GM23338 (cell line): ENCODE data around the gene SGO2. TPM values are rescaled to one million over a fixed set of nuclear protein-coding genes. Genes with fewer than 3 reads are reported as not detected.

Experiments used
- ATAC-seq: fragments of 200-7000 bp; cut with Tn5 transposase; 3 replicates; pipeline ENCODE4 v1.9.1; 2020
- DNase-seq: peaks from one replicate; pipeline ENCODE4 v3.0.0-alpha.2; 2015; ENCODE audit warnings: low spot score
- H2AFZ ChIP-seq: fragments of 200-600 bp; sonication (generic); 2 replicates; pipeline ENCODE4 v1.8.0; 2016; ENCODE audit warnings: antibody characterized with exemption, mild to moderate bottlenecking, moderate library complexity
- H3F3A ChIP-seq: fragments of 200-600 bp; sonication (generic); replicated peaks from 2 replicates; pipeline ENCODE4 v1.8.0; 2017; ENCODE audit warnings: antibody characterized with exemption, mixed run types, low read depth
- H3K27ac ChIP-seq: fragments of 200-600 bp; sonication (generic); 2 replicates; pipeline ENCODE4 v1.6.1; 2016; ENCODE audit warnings: low read depth
- H3K27me3 ChIP-seq: fragments of 200-600 bp; sonication (generic); 2 replicates; pipeline ENCODE4 v1.8.0; 2016; ENCODE audit warnings: mild to moderate bottlenecking, mixed run types, moderate library complexity; ENCODE audit not compliant: insufficient read depth
- H3K36me3 ChIP-seq: fragments of 200-600 bp; sonication (generic); 2 replicates; pipeline ENCODE4 v1.8.0; 2016; ENCODE audit warnings: mild to moderate bottlenecking; ENCODE audit not compliant: insufficient read depth
- H3K4me1 ChIP-seq: fragments of 200-600 bp; sonication (generic); 2 replicates; pipeline ENCODE4 v1.8.0; 2016; ENCODE audit warnings: mild to moderate bottlenecking, moderate library complexity; ENCODE audit not compliant: insufficient read depth
- H3K4me2 ChIP-seq: fragments of 200-600 bp; sonication (generic); 2 replicates; pipeline ENCODE4 v1.7.1; 2017; ENCODE audit warnings: mixed run types
- H3K4me3 ChIP-seq: fragments of 200-600 bp; sonication (generic); 2 replicates; pipeline ENCODE4 v1.6.1; 2016; ENCODE audit warnings: mixed run types
- H3K79me2 ChIP-seq: fragments of 200-600 bp; sonication (generic); replicated peaks from 2 replicates; pipeline ENCODE4 v1.8.0; 2017; ENCODE audit warnings: mild to moderate bottlenecking; ENCODE audit not compliant: insufficient read depth
- H3K9me2 ChIP-seq: fragments of 200-600 bp; sonication (generic); 2 replicates; pipeline ENCODE4 v1.8.0; 2017; ENCODE audit not compliant: insufficient read depth
- H4K20me1 ChIP-seq: fragments of 200-600 bp; sonication (generic); replicated peaks from 2 replicates; pipeline ENCODE4 v1.8.0; 2017; ENCODE audit warnings: mild to moderate bottlenecking; ENCODE audit not compliant: insufficient read depth
- H3K27ac Mint-ChIP-seq: 2 replicates; pipeline ENCODE4 v1.8.0; 2020; ENCODE audit warnings: inconsistent platforms, mild to moderate bottlenecking, moderate library complexity, mixed read lengths
- H3K27me3 Mint-ChIP-seq: 3 replicates; pipeline ENCODE4 v1.8.0; 2022; ENCODE audit warnings: low read depth, mild to moderate bottlenecking, moderate library complexity, mixed read lengths, inconsistent platforms; ENCODE audit not compliant: insufficient read depth, poor library complexity
- H3K36me3 Mint-ChIP-seq: 3 replicates; pipeline ENCODE4 v1.8.0; 2021; ENCODE audit warnings: low read depth, mild to moderate bottlenecking, inconsistent platforms, moderate library complexity, mixed read lengths
- H3K4me1 Mint-ChIP-seq: 3 replicates; pipeline ENCODE4 v1.8.0; 2020; ENCODE audit warnings: mild to moderate bottlenecking, inconsistent platforms, mixed read lengths
- H3K4me3 Mint-ChIP-seq: 3 replicates; pipeline ENCODE4 v1.8.0; 2021; ENCODE audit warnings: moderate library complexity, mild to moderate bottlenecking, inconsistent platforms, mixed read lengths
- H3K9me3 Mint-ChIP-seq: 3 replicates; pipeline ENCODE4 v1.8.0; 2020; ENCODE audit warnings: moderate library complexity, mild to moderate bottlenecking, inconsistent platforms, mixed read lengths
- CREB1 ChIP-seq: fragments of 250-450 bp; sonication (Bioruptor Pico); IDR thresholded peaks from 2 replicates; pipeline ENCODE4 v1.5.0; 2020; ENCODE audit warnings: low read depth, mild to moderate bottlenecking, moderate library complexity
- CTCF ChIP-seq, 2 experiments: fragments of 200-600 bp in 1 of 2; sonication (generic) in 1 of 2; conservative IDR thresholded peaks; 2 replicates each; pipeline versions ENCODE4 v1.5.1 to v1.6.1; 2016 to 2017; ENCODE audit warnings: antibody characterized with exemption in 2 of 2, low read depth in 2 of 2, mild to moderate bottlenecking in 2 of 2, moderate library complexity in 1 of 2
- ETS1 ChIP-seq: IDR thresholded peaks from 2 replicates; pipeline ENCODE4 v1.6.1; 2016; ENCODE audit warnings: antibody characterized with exemption
- EZH2 ChIP-seq: fragments of 200-600 bp; sonication (generic); IDR thresholded peaks from one replicate; pipeline ENCODE4 v1.8.0; 2017; ENCODE audit warnings: antibody characterized with exemption, mild to moderate bottlenecking, low read depth; ENCODE audit not compliant: unreplicated experiment
- POLR2AphosphoS5 ChIP-seq: IDR thresholded peaks from 2 replicates; pipeline ENCODE4 v1.6.1; 2016; ENCODE audit warnings: antibody characterized with exemption, low read depth
- STAT1 ChIP-seq: IDR thresholded peaks from one replicate; pipeline ENCODE4 v1.6.1; 2016; ENCODE audit warnings: antibody characterized with exemption; ENCODE audit not compliant: unreplicated experiment
- ZNF331 ChIP-seq: fragments of 250-450 bp; sonication (Bioruptor Pico); IDR thresholded peaks from 2 replicates; pipeline ENCODE4 v1.5.0; 2020; ENCODE audit warnings: low read depth, mild to moderate bottlenecking, moderate library complexity
- ZNF462 ChIP-seq: fragments of 250-450 bp; sonication (Bioruptor Pico); IDR thresholded peaks from 2 replicates; pipeline ENCODE4 v1.5.0; 2020; ENCODE audit warnings: mild to moderate bottlenecking, moderate library complexity
- polyA plus RNA-seq: library from polyadenylated mRNA; unstranded; fragments of >200 nt; fragmentation: Nextera tagmentation; extraction: Ambion mirVana; gene quantifications from 2 replicates; pipeline ENCODE4 v1.2.1, GENCODE V29; 2016
- total RNA-seq: library from RNA; depleted of rRNA; stranded (reverse); fragments of >200 nt; shearing (Covaris generic); gene quantifications from 2 replicates; pipeline ENCODE4 v1.2.3, GENCODE V29; 2014

SGO2 gene
- total and polyA plus RNA-seq, 2 experiments from 2014 or later, result 32.6 to 47.7 TPM

- TF ChIP-seq ZNF462 (no peak), EZH2 (no peak)
These were observed 39.5 kb upstream of the SGO2 start (continued) for GRCh38 chr2:200486529-200486928.

- Mint-ChIP-seq H3K36me3 (peaks cover 21% of the 10 kb centered on the region), H3K4me1 (peaks cover 4% of the 10 kb centered on the region), H3K27ac (no peak overlapping the region), H3K4me3 (no peak overlapping the region), H3K9me3 (peaks cover 5% of the 10 kb centered on the region; the same call in 2 of the 3 replicates), H3K27me3 (no peaks in the 10 kb centered on the region)
- Histone ChIP-seq H3K4me2 (no peak overlapping the region), H3K9me2 (no peaks in the 10 kb centered on the region), H3F3A (no peaks in the 10 kb centered on the region), H3K4me3 (no peak overlapping the region), H4K20me1 (no peaks in the 10 kb centered on the region), H3K4me1 (no peaks in the 10 kb centered on the region), H3K79me2 (no peaks in the 10 kb centered on the region), H3K36me3 (no peaks in the 10 kb centered on the region), H3K27ac (no peak overlapping the region), H3K27me3 (no peaks in the 10 kb centered on the region), H2AFZ (no peak overlapping the region)
- ATAC-seq (no peak), DNase-seq (no peak)
- TF ChIP-seq STAT1, result no peak
- no peak for TF ChIP-seq ZNF331 (CRISPR knock-in tag)
- no peak for TF ChIP-seq POLR2AphosphoS5
- no peak for TF ChIP-seq CTCF (conservative IDR thresholded peaks at IDR 0.05; ENCODE audit: low read depth in 2 of 2)
- no peak for TF ChIP-seq CREB1 (CRISPR knock-in tag)
- no peak for TF ChIP-seq ETS1
These were observed 37.8 kb upstream of the SGO2 start for GRCh38 chr2:200488169-200488568.
